SU-DHL-6 (cell line): ENCODE data around the gene DRGX.

Source experiments
- H2AFZ ChIP-seq: fragments of 200-600 bp; sonication (generic); 2 replicates; pipeline ENCODE4 v1.6.1; 2014; ENCODE audit warnings: low read depth, mild to moderate bottlenecking, moderate library complexity, mixed read lengths, antibody characterized with exemption, low read length; ENCODE audit not compliant: severe bottlenecking
- H3F3A ChIP-seq: fragments of 200-600 bp; shearing (Covaris generic); 2 replicates; pipeline ENCODE4 v1.6.0; 2016; ENCODE audit warnings: antibody characterized with exemption, mild to moderate bottlenecking; ENCODE audit not compliant: insufficient read depth
- H3K27ac ChIP-seq: fragments of 200-600 bp; sonication (generic); 2 replicates; pipeline ENCODE4 v1.5.1; 2016; ENCODE audit warnings: low read depth, mild to moderate bottlenecking, low read length, moderate library complexity, mixed read lengths
- H3K27me3 ChIP-seq: fragments of 200-600 bp; sonication (generic), shearing (Covaris generic); 2 replicates; pipeline ENCODE4 v1.6.0; 2014; ENCODE audit warnings: mild to moderate bottlenecking, low read length
- H3K36me3 ChIP-seq: fragments of 200-600 bp; sonication (generic); 2 replicates; pipeline ENCODE4 v1.6.1; 2014; ENCODE audit warnings: mild to moderate bottlenecking, low read length, mixed read lengths
- H3K4me2 ChIP-seq: fragments of 300-600, 200-600 bp; shearing (Covaris generic), sonication (generic); 2 replicates; pipeline ENCODE4 v1.6.0; 2014; ENCODE audit warnings: low read length, low read depth, mild to moderate bottlenecking; ENCODE audit not compliant: poor library complexity, severe bottlenecking
- H3K4me3 ChIP-seq: fragments of 200-600 bp; sonication (generic); 2 replicates; pipeline ENCODE4 v1.5.1; 2014; ENCODE audit warnings: antibody characterized with exemption, low read length, mild to moderate bottlenecking, mixed read lengths; ENCODE audit not compliant: insufficient read depth, poor library complexity, severe bottlenecking
- H3K79me2 ChIP-seq: fragments of 200-600 bp; sonication (generic); 2 replicates; pipeline ENCODE4 v1.6.1; 2014; ENCODE audit warnings: mild to moderate bottlenecking, low read length, moderate library complexity; ENCODE audit not compliant: insufficient read depth
- H3K9ac ChIP-seq: fragments of 200-600 bp; sonication (generic); 2 replicates; pipeline ENCODE4 v1.7.0; 2014; ENCODE audit warnings: mild to moderate bottlenecking, low read length
- H3K9me2 ChIP-seq: fragments of 200-600 bp; sonication (generic); replicated peaks from 2 replicates; pipeline ENCODE4 v1.6.1; 2014; ENCODE audit warnings: low read length; ENCODE audit not compliant: insufficient read depth
- H3K9me3 ChIP-seq: fragments of 200-600 bp; sonication (generic); 2 replicates; pipeline ENCODE4 v1.6.1; 2014; ENCODE audit warnings: low read length, mixed read lengths; ENCODE audit not compliant: insufficient read depth
- H4K20me1 ChIP-seq: fragments of 200-600 bp; sonication (generic); 2 replicates; pipeline ENCODE4 v1.6.1; 2014; ENCODE audit warnings: low read depth, mild to moderate bottlenecking, antibody characterized with exemption, low read length, moderate library complexity, mixed read lengths
- EZH2phosphoT487 ChIP-seq: fragments of 200-600 bp; sonication (generic), shearing (Covaris generic); conservative IDR thresholded peaks from 2 replicates; pipeline ENCODE4 v1.6.1; 2018; ENCODE audit warnings: mild to moderate bottlenecking, antibody characterized with exemption, low read length, moderate library complexity, mixed read lengths
- TF ChIP-seq, protein P1 (sequence below): fragments of 200-600 bp; sonication (generic); IDR thresholded peaks from one replicate; pipeline ENCODE4 v1.5.1; 2017; ENCODE audit warnings: antibody characterized with exemption, mild to moderate bottlenecking, low read length, moderate library complexity; ENCODE audit not compliant: insufficient read depth, poor library complexity, severe bottlenecking

The DRGX gene

DNA sequence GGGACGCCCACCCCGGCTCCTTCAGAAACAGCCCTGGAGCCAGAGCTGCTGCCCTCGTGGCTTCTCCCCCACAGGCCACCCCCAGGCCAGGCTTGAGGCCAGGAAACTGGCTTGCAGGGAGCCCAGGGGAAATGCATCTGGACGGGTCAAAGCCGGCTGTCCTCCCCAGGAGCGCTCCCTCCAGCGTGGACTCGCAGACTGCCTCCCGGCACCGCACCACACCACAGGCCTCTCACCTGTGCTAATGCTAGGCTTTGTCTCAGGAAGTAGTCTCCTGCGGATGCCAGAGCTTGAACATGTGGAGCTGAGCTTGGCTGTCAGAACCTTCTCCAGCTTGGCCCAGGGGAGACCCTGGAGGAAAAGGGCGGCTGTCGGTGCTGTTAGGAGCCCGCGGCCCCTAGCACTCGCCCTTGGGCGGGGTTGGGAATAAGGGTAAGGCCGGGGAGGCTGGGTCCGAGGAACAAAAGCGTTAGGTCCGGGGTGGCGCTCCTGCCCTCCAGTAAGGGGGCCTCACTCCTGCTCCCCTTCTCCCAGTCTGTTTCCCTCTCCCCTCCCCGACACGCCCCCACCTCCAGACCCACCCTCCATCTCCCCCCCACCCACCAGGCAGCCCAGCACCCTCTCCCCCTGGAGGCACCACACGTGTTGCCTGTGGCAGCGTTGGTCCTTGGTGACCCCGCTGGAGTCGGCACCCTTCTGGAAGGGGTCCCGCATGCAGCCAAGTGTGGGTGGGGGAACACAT, 21.6 kb upstream of the DRGX start:
- no peak overlapping the region for H3K4me3 ChIP-seq
- TF ChIP-seq EZH2phosphoT487: no peak
- TF ChIP-seq, protein P1, sequence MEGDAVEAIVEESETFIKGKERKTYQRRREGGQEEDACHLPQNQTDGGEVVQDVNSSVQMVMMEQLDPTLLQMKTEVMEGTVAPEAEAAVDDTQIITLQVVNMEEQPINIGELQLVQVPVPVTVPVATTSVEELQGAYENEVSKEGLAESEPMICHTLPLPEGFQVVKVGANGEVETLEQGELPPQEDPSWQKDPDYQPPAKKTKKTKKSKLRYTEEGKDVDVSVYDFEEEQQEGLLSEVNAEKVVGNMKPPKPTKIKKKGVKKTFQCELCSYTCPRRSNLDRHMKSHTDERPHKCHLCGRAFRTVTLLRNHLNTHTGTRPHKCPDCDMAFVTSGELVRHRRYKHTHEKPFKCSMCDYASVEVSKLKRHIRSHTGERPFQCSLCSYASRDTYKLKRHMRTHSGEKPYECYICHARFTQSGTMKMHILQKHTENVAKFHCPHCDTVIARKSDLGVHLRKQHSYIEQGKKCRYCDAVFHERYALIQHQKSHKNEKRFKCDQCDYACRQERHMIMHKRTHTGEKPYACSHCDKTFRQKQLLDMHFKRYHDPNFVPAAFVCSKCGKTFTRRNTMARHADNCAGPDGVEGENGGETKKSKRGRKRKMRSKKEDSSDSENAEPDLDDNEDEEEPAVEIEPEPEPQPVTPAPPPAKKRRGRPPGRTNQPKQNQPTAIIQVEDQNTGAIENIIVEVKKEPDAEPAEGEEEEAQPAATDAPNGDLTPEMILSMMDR: no peak
- no peaks in the 10 kb centered on the region for H3K36me3 ChIP-seq

DNA sequence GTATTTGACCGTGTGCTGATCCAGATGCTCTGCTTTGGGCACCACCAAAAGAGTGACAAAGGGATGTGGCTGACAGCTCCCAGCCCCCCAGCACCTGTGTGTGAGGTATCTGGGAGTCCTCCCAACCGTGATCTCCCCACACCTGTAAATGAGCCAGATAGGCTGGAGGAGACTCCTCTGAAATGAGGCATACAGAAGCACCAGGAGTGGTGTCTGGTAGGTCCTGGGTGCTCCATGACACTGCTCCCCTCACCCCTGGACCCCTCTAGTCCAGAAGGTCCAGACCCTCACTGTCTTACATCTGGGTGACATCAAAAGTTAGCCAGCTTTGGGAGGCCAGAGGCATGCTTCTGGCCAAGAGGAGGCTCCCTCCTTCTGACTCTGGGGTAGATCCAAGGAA, 20.0 kb upstream of the DRGX start:
- no peaks in the 10 kb centered on the region for H3F3A ChIP-seq
- no peaks in the 10 kb centered on the region for H3K9me2 ChIP-seq
- no peak overlapping the region for H3K4me3 ChIP-seq
- H3K27ac ChIP-seq: no peak overlapping the region
- H3K9me3 ChIP-seq: no peaks in the 10 kb centered on the region
- no peak overlapping the region for H2AFZ ChIP-seq
- no peaks in the 10 kb centered on the region for H4K20me1 ChIP-seq
- no peaks in the 10 kb centered on the region for H3K27me3 ChIP-seq
- H3K9ac ChIP-seq: no peak overlapping the region
- no peaks in the 10 kb centered on the region for H3K79me2 ChIP-seq
- TF ChIP-seq, protein P1: no peak
- TF ChIP-seq EZH2phosphoT487: no peak
- H3K4me2 ChIP-seq: no peak overlapping the region
- no peaks in the 10 kb centered on the region for H3K36me3 ChIP-seq

More for the DNA sequence above, 21.6 kb upstream of the DRGX start:
- H3F3A ChIP-seq: no peaks in the 10 kb centered on the region
- no peak overlapping the region for H3K27ac ChIP-seq
- no peaks in the 10 kb centered on the region for H3K79me2 ChIP-seq
- H3K9me3 ChIP-seq: no peaks in the 10 kb centered on the region
- H4K20me1 ChIP-seq: no peaks in the 10 kb centered on the region
- H3K4me2 ChIP-seq: no peak overlapping the region
- no peaks in the 10 kb centered on the region for H3K27me3 ChIP-seq
- H3K9ac ChIP-seq: no peak overlapping the region
- no peaks in the 10 kb centered on the region for H3K9me2 ChIP-seq
- no peak overlapping the region for H2AFZ ChIP-seq

DNA sequence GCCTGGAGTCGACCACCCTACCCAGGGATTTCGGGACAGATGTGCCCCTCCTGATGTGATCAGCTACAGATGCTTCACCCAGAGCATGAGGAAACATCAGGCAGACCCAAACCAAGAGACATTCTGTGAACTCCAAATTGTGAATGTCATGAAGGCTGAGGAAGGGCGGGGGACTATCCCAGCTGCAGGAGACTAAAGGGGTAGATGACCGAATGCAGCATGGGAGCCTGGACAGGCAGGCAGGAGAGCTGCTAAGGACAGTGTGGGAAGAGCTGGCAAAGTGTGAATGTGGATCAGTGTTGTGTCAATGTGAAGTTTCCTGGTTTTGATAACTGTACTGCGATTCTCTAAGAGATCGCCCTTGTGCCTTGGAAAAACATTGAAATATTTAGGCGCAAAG, 19.2 kb upstream of the DRGX start:
- no peaks in the 10 kb centered on the region for H3K79me2 ChIP-seq
- H3K27ac ChIP-seq: no peak overlapping the region
- no peaks in the 10 kb centered on the region for H4K20me1 ChIP-seq
- H3K4me3 ChIP-seq: no peak overlapping the region
- H3K9me2 ChIP-seq: no peaks in the 10 kb centered on the region
- H3K4me2 ChIP-seq: no peak overlapping the region
- no peaks in the 10 kb centered on the region for H3F3A ChIP-seq
- TF ChIP-seq, protein P1: no peak
- TF ChIP-seq EZH2phosphoT487: no peak
- no peaks in the 10 kb centered on the region for H3K27me3 ChIP-seq
- H3K36me3 ChIP-seq: no peaks in the 10 kb centered on the region
- H2AFZ ChIP-seq: no peak overlapping the region
- H3K9me3 ChIP-seq: no peaks in the 10 kb centered on the region
- H3K9ac ChIP-seq: no peak overlapping the region
